ENCODE measurements around the gene KLHL26.

KLHL26 gene

GRCh38 chr19:18717601-18718000 lies 80.8 kb downstream of the KLHL26 start:
- no peak for TF ChIP-seq CTCF (IDR thresholded peaks at IDR 0.05; ENCODE audit: low read depth, low read length, missing control alignments)
- no peak overlapping the region for H3K4me3 ChIP-seq (ENCODE audit: low read depth, low read length)
- DNase-seq (ENCODE audit: low read depth), result no peak
- in situ Hi-C loops (cut with HindIII; ENCODE audit: low sequenced_read_pairs), result no loop called here

- no peak for TF ChIP-seq CTCF (IDR thresholded peaks at IDR 0.05; ENCODE audit: low read depth, low read length, missing control alignments)
- no peak overlapping the region for H3K4me3 ChIP-seq (ENCODE audit: low read depth, low read length)
- DNase-seq (ENCODE audit: low read depth), result no peak
- in situ Hi-C loops (cut with HindIII; ENCODE audit: low sequenced_read_pairs), result no loop called here
These were observed 81.2 kb downstream of the KLHL26 start for GRCh38 chr19:18718015-18718526.

GRCh38 chr19:18718846-18719458 lies 82.1 kb downstream of the KLHL26 start:
- TF ChIP-seq CTCF (IDR thresholded peaks at IDR 0.05; ENCODE audit: low read depth, low read length, missing control alignments), result no peak
- no peak for DNase-seq (ENCODE audit: low read depth)
- no peak overlapping the region for H3K4me3 ChIP-seq (ENCODE audit: low read depth, low read length)
- in situ Hi-C loops (cut with HindIII; ENCODE audit: low sequenced_read_pairs), result no loop called here

- in situ Hi-C loops (cut with HindIII; ENCODE audit: low sequenced_read_pairs), result no loop called here
- H3K4me3 ChIP-seq (ENCODE audit: low read depth, low read length), result no peak overlapping the region
- DNase-seq (ENCODE audit: low read depth), result no peak
- no peak for TF ChIP-seq CTCF (IDR thresholded peaks at IDR 0.05; ENCODE audit: low read depth, low read length, missing control alignments)
These were observed 82.7 kb downstream of the KLHL26 start for GRCh38 chr19:18719541-18719940.

Measured in astrocyte of the cerebellum (primary cell).